Measurements from ENCODE around the gene SH3TC1. TPM values are rescaled to one million over a fixed set of nuclear protein-coding genes. Genes with fewer than 3 reads are reported as not detected.

SH3TC1 gene
- total RNA-seq, 4 donors from 2014 or later, result 15.0 to 78.6 (median 41.4) TPM

DNA sequence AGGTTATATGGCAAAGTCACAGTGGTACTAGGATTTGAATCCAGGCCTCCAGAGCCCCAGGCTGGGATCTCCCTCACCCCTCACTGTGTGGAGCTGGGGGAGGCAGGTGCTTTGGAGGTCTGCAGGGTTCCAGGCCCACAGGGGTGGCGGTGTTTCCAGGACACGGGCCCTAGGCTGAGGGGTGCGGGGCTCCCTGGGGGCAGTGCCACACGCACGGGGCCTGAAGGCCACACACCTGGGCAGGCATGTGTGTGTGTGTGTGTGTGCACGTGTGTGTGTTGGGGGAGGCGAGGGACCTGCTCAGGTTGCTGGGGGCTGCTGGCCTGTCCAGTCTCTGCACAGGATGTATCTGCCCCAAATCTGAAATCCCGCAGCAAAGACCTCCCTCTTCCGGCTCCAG is 18.8 kb downstream of the SH3TC1 start:
- DNase-seq, result no peak
- H3K9me3 ChIP-seq, result no peaks in the 10 kb centered on the region
- H3K4me1 ChIP-seq, result peaks cover 0 to 5% (median 0%) of the 10 kb centered on the region in 4 donors
- WGBS, 2 donors (ENCODE audit: low coverage in 1 of 2), result 85% methylated on average over 9 of the region's 9 CpGs; no CpG with 5 or more reads in 1 of the 2 donors
- H3K4me3 ChIP-seq, result no peak overlapping the region
- H3K27ac ChIP-seq, result no peak overlapping the region
- intact Hi-C loops (cut with DNase I; ENCODE audit: low total_unique reads), result loop anchor here (5.0 kb wide), 1 partner anchor 689 kb away; no protein-coding TSS in a partner anchor
- no peaks in the 10 kb centered on the region for H3K27me3 ChIP-seq
- no peak for TF ChIP-seq EP300 (IDR thresholded peaks at IDR 0.05; ENCODE audit: low read depth)
- H3K36me3 ChIP-seq, result no peaks in the 10 kb centered on the region
- in situ Hi-C loops (cut with MboI; ENCODE audit: low pct_ligation_motif_present in 1 of 4, low pct_unique_long_range_greater_than_20kb in 1 of 4, low sequenced_read_pairs in 3 of 4), result no loop called here

DNA sequence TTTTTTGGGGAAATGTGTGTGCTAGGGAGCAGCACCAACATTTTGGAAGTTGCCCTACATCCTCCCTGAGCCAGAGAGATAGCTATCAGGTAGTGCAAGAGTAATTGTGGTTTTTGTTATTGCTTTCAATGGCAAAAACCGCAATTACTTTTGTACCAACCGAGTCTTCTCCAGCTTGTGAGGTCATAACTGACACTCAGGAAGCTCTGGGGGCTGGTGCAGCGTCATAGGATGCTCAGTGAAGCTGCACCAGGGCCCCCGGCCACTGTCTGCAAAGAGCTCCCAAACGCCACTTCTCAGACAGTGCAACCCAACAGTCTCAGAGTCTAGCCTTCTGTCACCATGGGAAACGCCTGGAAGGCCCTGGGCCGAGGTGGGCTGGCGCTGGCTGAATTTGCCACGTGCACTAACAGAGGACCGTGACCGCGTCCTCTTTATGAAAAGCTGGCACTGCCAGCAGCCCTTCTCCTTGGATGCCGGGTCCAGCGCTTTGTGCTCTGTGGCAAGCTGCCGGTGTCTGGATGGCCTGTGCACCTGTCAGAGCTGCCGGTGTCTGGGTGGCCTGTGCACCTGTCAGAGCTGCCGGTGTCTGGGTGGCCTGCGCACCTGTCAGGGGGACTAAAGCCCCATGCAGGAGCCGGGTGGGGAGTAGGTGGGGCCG is 19.4 kb downstream of the SH3TC1 start:
- H3K27ac ChIP-seq, result no peak overlapping the region
- H3K4me1 ChIP-seq, result peaks cover 0 to 5% (median 0%) of the 10 kb centered on the region in 4 donors
- no peaks in the 10 kb centered on the region for H3K27me3 ChIP-seq
- H3K36me3 ChIP-seq, result no peaks in the 10 kb centered on the region
- in situ Hi-C loops (cut with MboI; ENCODE audit: low pct_ligation_motif_present in 1 of 4, low pct_unique_long_range_greater_than_20kb in 1 of 4, low sequenced_read_pairs in 3 of 4), result no loop called here
- no peak for DNase-seq
- no peaks in the 10 kb centered on the region for H3K9me3 ChIP-seq
- no peak overlapping the region for H3K4me3 ChIP-seq
- intact Hi-C loops (cut with DNase I; ENCODE audit: low total_unique reads), result loop anchor here (5.0 kb wide), 1 partner anchor 689 kb away; no protein-coding TSS in a partner anchor
- 95% methylated on average over 20 of the region's 20 CpGs; no CpG with 5 or more reads in 1 of the 2 donors for WGBS, 2 donors (ENCODE audit: low coverage in 1 of 2)
- TF ChIP-seq, protein P1, sequence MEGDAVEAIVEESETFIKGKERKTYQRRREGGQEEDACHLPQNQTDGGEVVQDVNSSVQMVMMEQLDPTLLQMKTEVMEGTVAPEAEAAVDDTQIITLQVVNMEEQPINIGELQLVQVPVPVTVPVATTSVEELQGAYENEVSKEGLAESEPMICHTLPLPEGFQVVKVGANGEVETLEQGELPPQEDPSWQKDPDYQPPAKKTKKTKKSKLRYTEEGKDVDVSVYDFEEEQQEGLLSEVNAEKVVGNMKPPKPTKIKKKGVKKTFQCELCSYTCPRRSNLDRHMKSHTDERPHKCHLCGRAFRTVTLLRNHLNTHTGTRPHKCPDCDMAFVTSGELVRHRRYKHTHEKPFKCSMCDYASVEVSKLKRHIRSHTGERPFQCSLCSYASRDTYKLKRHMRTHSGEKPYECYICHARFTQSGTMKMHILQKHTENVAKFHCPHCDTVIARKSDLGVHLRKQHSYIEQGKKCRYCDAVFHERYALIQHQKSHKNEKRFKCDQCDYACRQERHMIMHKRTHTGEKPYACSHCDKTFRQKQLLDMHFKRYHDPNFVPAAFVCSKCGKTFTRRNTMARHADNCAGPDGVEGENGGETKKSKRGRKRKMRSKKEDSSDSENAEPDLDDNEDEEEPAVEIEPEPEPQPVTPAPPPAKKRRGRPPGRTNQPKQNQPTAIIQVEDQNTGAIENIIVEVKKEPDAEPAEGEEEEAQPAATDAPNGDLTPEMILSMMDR (IDR thresholded peaks at IDR 0.05), result no peak
- TF ChIP-seq EP300 (IDR thresholded peaks at IDR 0.05; ENCODE audit: low read depth) (no peak), POLR2AphosphoS5 (IDR thresholded peaks at IDR 0.05) (no peak), POLR2A (IDR thresholded peaks at IDR 0.05) (no peak)

DNA sequence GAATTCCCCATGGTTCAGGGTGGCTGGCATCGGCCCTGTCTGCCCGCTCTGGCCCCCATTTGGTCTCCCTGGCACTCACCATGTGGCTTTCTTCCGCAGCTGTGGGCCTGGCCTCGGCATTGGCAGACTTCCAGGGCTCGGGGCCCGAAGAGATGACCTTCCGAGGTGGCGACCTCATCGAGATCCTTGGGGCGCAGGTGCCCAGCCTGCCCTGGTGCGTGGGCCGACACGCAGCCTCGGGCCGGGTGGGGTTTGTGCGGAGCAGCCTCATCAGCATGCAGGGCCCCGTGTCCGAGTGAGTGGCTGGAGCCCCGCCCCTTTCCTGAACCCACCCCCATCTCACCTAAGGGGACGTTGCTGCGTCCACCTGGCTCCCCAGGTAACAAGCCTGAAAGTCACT is 20.1 kb downstream of the SH3TC1 start:
- Histone ChIP-seq H3K27ac (no peak overlapping the region), H3K4me1 (peaks cover 0 to 5% (median 0%) of the 10 kb centered on the region in 4 donors), H3K4me3 (no peak overlapping the region), H3K9me3 (no peaks in the 10 kb centered on the region), H3K27me3 (no peaks in the 10 kb centered on the region), H3K36me3 (no peaks in the 10 kb centered on the region)
- no peak for DNase-seq
- WGBS, 2 donors (ENCODE audit: low coverage in 1 of 2), result 65 to 86% methylated on average over 4 to 19 of the region's 21 CpGs
- intact Hi-C loops (cut with DNase I; ENCODE audit: low total_unique reads) (loop anchor here (5.0 kb wide), 1 partner anchor 688 kb away; no protein-coding TSS in a partner anchor), in situ Hi-C loops (cut with MboI; ENCODE audit: low pct_ligation_motif_present in 1 of 4, low pct_unique_long_range_greater_than_20kb in 1 of 4, low sequenced_read_pairs in 3 of 4) (no loop called here)
- no peak for TF ChIP-seq EP300 (IDR thresholded peaks at IDR 0.05; ENCODE audit: low read depth)
- no peak for TF ChIP-seq POLR2AphosphoS5 (IDR thresholded peaks at IDR 0.05)

DNA sequence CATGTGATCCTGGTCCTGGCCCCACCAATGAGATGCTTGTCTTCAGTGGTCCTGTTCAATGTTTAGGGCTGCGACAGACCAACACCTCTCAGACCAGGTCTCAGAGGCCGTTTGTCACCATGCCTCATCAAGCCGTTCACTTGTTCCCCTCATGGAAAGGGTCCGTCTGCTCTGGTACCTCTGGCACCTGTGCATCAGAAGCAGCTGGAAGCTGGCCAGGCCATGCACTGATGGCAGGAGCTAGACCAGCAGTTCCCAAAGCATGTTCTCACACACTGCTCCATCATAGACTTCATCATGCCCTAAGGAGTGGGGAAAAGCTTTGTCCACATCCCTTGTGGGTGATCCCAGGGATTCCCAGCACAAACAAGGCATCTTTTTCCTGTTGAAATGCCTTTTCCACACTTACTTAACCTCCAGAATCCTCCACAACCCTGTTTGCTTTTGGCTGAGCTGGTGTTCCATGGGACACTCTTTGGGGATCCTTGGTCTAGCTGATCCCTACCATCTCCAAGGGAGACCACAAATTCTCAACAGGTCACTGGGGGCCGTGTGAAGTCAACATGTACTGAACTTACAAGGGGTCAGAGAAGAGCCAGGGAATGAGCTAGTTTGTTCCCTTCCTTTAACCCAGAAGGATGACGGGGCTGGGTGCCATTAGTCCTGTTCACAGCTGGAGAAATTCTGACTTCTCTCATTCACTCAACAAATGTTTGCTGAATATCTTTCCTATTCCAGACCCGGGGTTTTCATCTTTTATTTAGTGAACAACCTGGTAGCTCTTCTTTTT is 21.8 kb downstream of the SH3TC1 start:
- Histone ChIP-seq H3K27ac (peak overlapping the region; percentile 30 to 63 (median 55)), H3K4me3 (no peak overlapping the region), H3K9me3 (no peaks in the 10 kb centered on the region), H3K36me3 (no peaks in the 10 kb centered on the region), H3K27me3 (no peaks in the 10 kb centered on the region), H3K4me1 (peaks cover 0 to 10% (median 0%) of the 10 kb centered on the region in 4 donors)
- WGBS, 2 donors (ENCODE audit: low coverage in 1 of 2), result 75 to 83% methylated on average over 1 to 7 of the region's 7 CpGs
- TF ChIP-seq POLR2A (IDR thresholded peaks at IDR 0.05) (no peak), POLR2AphosphoS5 (IDR thresholded peaks at IDR 0.05) (no peak), EP300 (IDR thresholded peaks at IDR 0.05; ENCODE audit: low read depth) (no peak)
- intact Hi-C loops (cut with DNase I; ENCODE audit: low total_unique reads) (no loop called here), in situ Hi-C loops (cut with MboI; ENCODE audit: low pct_ligation_motif_present in 1 of 4, low pct_unique_long_range_greater_than_20kb in 1 of 4, low sequenced_read_pairs in 3 of 4) (no loop called here)
- DNase-seq, result no peak

DNA sequence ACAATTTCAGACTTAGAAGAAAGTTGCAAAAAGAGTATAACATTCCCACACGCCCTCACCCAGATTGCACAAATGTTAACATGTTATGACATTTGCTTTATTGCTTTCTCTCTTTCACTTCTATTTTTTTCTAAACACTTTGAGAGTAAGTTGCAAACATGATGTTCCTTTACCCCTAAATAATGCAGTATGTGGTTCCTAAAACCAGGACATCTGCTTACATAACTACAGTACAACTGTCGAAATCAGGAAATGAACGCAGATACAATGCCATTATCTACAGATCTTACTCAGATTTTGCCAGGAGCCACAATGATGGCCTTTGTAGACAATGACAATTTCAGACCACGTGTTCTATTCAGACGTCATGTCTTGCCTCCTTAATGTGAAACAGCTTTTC is 22.4 kb downstream of the SH3TC1 start:
- intact Hi-C loops (cut with DNase I; ENCODE audit: low total_unique reads), result no loop called here
- 50 to 83% methylated on average over 5 of the region's 5 CpGs for WGBS, 2 donors (ENCODE audit: low coverage in 1 of 2)
- in situ Hi-C loops (cut with MboI; ENCODE audit: low pct_ligation_motif_present in 1 of 4, low pct_unique_long_range_greater_than_20kb in 1 of 4, low sequenced_read_pairs in 3 of 4), result no loop called here

More for the DNA sequence above, 22.4 kb downstream of the SH3TC1 start:
- Histone ChIP-seq H3K9me3 (no peaks in the 10 kb centered on the region), H3K27me3 (no peaks in the 10 kb centered on the region), H3K4me1 (peaks cover 0 to 14% (median 0%) of the 10 kb centered on the region in 4 donors), H3K4me3 (no peak overlapping the region), H3K27ac (peak overlapping the region; percentile 34 to 66 (median 55)), H3K36me3 (no peaks in the 10 kb centered on the region)
- no peak for DNase-seq
- TF ChIP-seq, protein P1 (IDR thresholded peaks at IDR 0.05), result no peak
- TF ChIP-seq POLR2AphosphoS5 (IDR thresholded peaks at IDR 0.05), result peak in 1 of 3 donors; percentile 30
- no peak for TF ChIP-seq POLR2A (IDR thresholded peaks at IDR 0.05)
- peak; percentile 66 for TF ChIP-seq EP300 (IDR thresholded peaks at IDR 0.05; ENCODE audit: low read depth)

All from transverse colon (tissue), 4 donors.